GM12875 (cell line): ENCODE measurements around the gene PYGO2.
A peak's percentile ranks its signal among the peaks of the same experiment; 100 is the strongest.
"Not testable (repeated sequence)": the region's sequence is repeated elsewhere in the genome, so short reads cannot be mapped to it uniquely, and the experiment has no call there.

ENCODE experiments used
- H3K4me3 ChIP-seq: one replicate; pipeline ENCODE4 v1.5.1; 2011; ENCODE audit warnings: low read depth, low read length, control low read depth
- CTCF ChIP-seq: IDR thresholded peaks from 2 replicates; pipeline ENCODE4 v1.5.1; 2011; ENCODE audit warnings: low read depth, mild to moderate bottlenecking, control low read depth, inconsistent platforms, low read length, moderate library complexity, borderline replicate concordance; ENCODE audit not compliant: insufficient read depth

Gene PYGO2

GRCh38 chr1:154998818-154999570 lies 37.4 kb upstream of the PYGO2 start:
- peak overlapping the region; percentile 48 for H3K4me3 ChIP-seq
- TF ChIP-seq CTCF, result peak; percentile 90

GRCh38 chr1:154998201-154998780 lies 36.7 kb upstream of the PYGO2 start:
- 0 out of 2 replicates have a peak, but pooled peaks have one; percentile 27 for TF ChIP-seq CTCF
- no peak overlapping the region for H3K4me3 ChIP-seq

GRCh38 chr1:154996966-154997701 lies 35.6 kb upstream of the PYGO2 start:
- no peak for TF ChIP-seq CTCF
- no peak overlapping the region for H3K4me3 ChIP-seq

GRCh38 chr1:154995301-154995983 lies 33.9 kb upstream of the PYGO2 start:
- H3K4me3 ChIP-seq, result not testable (repeated sequence)
- peak; percentile 18; the same call in 1 of the 2 replicates for TF ChIP-seq CTCF

- no peak overlapping the region for H3K4me3 ChIP-seq
- no peak for TF ChIP-seq CTCF
Observed at GRCh38 chr1:154994591-154994990, 33.0 kb upstream of the PYGO2 start.

- no peak overlapping the region for H3K4me3 ChIP-seq
- TF ChIP-seq CTCF, result no peak
Observed at GRCh38 chr1:154994269-154994587, 32.6 kb upstream of the PYGO2 start.
